Measurements from ENCODE around the gene USP6NL.
A peak's percentile ranks its signal among the peaks of the same experiment; 100 is the strongest.

Gene USP6NL

GRCh38 chr10:11588873-11589574, 22.4 kb downstream of the USP6NL start:
- peak; percentile 37 for FAIRE-seq

DNA sequence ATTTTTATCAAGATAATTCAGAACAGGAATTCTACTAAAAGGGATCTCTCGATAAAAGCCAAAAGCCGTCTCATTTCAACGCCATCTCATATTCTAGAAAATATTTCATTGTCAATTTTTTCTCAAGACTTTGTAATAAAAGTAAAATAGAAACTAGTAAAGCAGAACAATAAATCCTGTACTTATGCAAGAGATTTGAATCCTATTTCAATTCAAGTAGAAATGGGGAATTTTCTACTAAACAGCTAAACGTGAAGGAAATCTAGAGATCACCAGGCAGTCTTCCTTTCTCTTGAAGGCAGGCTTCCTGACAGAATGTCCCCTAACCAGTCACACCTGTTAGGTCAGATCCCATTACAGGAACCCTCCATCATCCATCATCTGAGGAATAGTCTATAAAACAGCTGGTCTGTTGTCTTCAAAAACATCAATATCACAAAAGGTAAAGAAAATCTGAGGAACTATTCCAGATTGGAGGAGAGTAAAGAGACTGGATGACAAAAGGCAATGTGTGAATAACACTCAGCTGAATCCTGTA, 23.7 kb downstream of the USP6NL start:
- FAIRE-seq = no peak

DNA sequence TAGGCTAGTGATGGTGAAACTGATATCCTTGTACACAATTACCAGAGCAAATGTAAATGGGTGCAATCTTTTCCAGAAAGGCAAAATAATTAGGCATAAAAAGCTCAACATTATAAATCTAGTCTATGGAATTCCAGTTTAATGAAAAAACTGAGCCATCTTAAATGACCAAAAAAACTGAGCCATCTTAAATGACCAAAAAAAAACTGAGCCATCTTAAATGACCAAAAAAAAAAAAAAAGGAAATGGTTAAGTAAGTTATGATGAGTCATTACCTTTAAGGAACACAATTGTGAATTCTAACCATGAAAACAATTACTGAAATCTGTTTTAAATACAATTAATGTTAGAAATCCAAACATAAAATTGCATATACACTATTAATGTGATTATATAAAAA, 25.3 kb downstream of the USP6NL start:
- peak; percentile 28 for FAIRE-seq

GRCh38 chr10:11581213-11581612, 30.2 kb downstream of the USP6NL start:
- FAIRE-seq = no peak

DNA sequence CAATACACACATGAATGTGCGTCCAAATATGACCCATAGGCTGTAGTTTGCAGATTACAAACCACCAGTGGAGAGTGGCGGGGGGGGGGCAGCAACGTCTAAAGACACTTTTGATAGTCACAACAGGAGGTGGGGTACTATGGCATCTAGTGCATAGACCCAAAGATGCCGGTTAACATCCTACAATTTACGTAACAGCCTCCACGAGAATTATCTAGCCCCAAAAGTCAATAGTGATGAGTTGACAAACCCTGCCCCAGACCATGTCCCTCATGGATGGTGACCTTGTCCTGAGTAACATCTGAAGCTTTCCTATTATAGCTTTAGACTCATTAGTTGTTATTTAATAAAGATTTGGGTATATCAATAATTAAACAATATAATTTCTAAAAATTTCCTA, 31.6 kb downstream of the USP6NL start:
- no peak for FAIRE-seq

DNA sequence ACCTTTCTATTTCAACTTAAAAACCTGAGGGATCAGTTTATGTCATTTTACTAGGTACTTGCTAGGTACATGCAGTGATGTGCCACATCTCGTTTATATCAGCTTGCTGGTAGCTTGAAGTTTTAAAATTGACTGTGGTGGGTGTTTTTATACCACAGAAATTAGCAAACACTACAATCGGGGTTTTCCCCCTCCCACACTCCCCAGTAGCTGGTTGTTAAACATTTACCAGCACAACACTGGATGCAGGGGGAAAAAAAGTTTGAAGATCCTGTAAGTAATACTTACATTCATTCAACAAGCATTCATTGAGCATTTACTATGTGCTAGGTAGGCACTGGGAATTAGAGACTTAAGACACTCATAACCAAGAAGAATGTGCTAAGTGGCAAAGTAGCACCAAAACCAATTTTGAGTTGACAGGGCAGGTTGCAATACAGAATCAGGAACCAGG, 32.6 kb downstream of the USP6NL start:
- FAIRE-seq = no peak

DNA sequence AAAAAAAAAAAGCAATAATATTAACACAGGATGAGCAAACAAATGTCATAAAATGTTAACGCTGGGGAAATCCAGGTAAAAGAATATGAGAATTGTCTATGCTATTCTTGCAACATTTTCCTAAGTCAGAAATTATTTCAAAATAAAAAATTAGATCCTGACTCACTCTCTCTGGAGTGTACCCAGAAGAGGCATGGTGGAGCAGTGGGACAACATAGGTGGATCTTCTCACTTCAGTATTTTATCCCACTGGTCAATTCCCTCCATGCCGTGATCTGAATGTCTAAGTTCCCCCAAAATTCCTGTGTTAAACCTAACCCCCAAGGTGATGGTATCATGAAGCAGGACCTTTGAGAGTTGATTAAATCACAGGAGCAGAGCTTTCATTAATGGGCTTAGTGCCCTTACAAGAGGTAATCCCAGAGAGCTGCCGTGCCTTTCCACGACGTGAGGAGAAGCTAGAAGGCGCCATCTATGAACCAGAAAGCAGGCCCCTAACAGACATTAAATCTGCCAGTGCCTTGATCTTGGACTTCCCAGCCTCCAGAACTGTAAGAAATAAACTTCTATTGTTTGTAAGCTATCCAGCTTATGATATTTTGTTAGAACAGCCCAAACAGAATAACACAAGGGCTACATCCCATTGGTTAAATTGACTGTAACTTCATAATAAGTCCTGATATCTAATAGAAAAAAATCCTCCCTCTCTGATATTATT, 35.2 kb downstream of the USP6NL start:
- no peak for FAIRE-seq

DNA sequence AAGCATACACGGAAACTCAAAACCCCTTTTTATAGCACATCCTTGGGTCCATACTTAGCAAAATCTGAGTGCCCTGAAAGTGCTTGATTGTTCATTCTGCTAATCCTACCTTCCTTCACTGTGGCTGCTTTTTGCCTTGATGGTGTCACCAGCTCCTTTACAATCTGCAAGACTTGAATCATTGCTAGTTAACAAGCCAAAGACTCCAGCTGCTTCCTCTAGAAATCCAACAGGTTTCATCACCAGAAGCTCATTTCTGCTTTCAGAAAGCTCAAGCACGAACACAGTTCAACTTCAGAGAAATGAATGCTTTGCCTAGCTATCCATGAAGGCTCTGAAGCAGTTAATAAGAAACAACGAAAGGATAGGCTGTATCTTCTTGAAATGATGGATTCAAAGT, 38.0 kb downstream of the USP6NL start:
- FAIRE-seq = no peak

DNA sequence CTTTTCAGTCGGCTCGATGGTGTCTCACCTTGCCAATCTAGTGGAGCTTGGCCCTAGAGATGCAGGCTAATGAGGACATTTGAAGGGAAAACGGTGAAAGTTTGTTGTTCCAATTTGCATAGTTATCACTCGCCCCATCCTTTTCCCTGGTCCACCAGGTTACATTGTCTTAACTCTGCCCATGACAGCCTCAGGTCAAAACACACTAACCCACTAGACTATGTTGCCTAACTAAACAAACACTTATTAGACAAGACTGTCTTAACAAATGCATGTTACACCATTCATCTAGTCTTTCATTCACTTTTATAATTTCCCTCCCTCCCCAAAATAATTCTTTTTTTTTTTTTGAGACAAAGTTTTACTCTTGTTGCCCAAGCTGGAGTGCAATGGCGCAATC, 40.7 kb downstream of the USP6NL start:
- FAIRE-seq = no peak

DNA sequence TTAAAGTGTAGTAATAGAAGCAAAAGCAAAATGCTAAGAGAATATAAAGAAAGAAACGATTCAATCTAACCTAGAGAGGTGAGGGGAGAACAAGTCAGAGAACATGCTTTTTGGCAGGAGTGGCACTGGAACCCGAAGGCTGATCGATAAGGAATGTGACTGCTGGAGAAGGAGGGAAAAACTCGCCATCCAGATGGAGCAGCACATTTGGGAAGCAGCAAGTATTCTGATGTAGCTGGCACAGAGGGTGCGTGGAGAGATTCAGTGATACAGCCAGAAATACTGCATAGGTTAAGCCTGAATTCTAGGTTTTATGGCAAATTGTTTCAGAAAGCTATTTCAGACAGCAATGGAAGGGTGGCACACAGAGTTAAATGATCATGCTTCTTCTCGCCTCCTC, 42.0 kb downstream of the USP6NL start:
- no peak for FAIRE-seq

DNA sequence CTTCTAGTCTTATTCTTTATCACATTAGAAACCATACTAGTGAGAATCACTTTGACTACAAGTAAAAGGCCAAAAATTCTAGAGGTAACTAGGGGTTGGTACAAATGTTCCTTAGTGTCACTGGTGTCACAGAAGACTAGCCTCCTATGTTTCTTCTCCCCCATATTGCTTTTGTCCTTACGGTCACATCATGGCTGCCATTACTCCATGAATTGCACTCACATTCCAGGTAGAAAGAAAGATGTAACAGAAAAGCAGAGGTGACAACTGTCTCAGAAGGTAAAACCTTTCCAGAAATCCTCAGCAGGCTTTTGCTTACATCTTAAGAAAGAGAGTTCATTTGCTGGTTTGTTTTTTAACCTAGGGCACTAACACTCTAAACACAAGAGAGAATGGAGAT, 42.9 kb downstream of the USP6NL start:
- no peak for FAIRE-seq

GRCh38 chr10:11564741-11565140, 46.7 kb downstream of the USP6NL start:
- no peak for FAIRE-seq

- no peak for FAIRE-seq
These were observed 47.5 kb downstream of the USP6NL start for GRCh38 chr10:11563936-11564335.

GRCh38 chr10:11562888-11563287, 48.6 kb downstream of the USP6NL start:
- peak; percentile 27 for FAIRE-seq

DNA sequence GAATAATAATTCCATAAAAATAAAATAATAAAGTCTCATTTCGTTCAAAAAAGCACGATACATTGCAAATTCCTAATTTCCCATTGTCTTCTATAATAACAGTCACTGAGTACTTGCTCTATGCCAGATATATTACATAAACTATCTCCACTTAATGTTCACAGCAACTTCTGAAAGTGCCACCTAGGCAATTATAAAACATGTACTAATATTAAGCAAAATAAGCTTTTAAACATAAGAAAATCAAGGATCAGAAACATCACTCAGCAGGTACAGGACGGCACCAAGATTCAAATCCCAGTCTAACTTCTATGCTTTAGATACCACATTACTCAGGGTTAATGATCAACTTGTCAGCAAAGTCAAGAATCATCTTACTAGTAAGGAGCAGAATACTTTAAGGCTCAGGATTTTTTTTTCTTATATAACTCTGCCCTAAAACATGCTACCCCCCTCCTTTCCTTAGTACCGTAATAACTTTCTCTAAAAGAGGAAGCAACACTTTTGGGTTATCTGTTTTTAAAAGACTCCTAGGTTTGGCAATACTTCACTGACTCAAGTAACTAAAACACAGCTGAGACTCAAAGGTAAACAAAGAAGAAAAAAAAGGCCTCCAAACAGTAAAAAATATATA, 51.3 kb downstream of the USP6NL start:
- FAIRE-seq = no peak

DNA sequence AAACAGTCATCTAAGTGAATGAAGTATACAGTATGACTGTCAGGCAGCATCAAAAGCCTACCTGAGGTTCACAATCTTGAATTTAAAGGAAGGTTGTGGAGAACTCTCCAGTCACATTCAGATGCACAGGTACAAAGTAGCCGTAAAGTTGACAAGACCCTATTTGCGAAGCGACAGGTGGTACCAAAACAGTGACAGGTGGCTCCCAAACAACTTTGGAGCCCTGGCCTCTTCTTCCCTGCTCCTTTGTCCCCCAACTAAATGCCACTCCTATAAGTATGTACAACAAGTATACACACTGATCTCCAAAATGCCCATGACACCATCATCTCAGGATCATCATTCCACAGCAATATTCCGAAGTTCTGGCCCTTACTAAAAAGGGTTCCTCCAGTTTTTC, 53.5 kb downstream of the USP6NL start:
- FAIRE-seq = no peak

GRCh38 chr10:11557513-11557912, 53.9 kb downstream of the USP6NL start:
- FAIRE-seq = no peak

- FAIRE-seq = no peak
These were observed 55.9 kb downstream of the USP6NL start for GRCh38 chr10:11555556-11555955.

- FAIRE-seq = no peak
These were observed 57.6 kb downstream of the USP6NL start for GRCh38 chr10:11553773-11554381.

DNA sequence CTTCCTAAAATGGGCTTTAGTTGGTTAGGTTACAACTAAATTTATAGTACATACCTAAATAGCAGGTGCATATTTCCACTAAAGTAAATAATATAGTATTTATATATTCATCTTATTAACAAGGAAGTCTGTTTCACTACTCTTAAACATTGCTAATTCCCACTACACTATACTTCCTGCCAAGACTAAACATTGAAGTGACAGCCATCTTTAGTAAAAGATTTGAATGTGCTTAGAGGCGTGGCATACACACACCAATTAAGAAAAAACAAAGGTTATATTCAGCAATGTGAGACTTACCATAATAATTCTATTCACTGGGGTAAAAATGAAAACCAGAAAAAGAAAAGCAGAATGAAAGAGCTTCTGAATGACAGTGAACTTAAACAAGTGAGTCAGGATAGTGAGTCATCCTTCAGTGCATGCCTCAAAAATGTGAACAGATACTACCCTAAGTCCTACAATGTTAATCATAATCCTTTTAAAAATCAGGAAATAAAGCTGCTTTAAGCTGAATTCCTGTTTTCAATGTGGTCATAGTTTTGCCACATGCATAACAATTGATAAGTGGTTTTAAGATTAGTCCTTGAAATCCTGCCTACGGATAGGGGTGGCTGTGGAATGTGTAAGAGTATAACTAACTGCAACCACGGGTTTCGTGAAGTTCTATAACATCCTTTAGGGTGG, 59.4 kb downstream of the USP6NL start:
- no peak for FAIRE-seq

- FAIRE-seq = no peak
These were observed 60.3 kb downstream of the USP6NL start for GRCh38 chr10:11551104-11551503.

DNA sequence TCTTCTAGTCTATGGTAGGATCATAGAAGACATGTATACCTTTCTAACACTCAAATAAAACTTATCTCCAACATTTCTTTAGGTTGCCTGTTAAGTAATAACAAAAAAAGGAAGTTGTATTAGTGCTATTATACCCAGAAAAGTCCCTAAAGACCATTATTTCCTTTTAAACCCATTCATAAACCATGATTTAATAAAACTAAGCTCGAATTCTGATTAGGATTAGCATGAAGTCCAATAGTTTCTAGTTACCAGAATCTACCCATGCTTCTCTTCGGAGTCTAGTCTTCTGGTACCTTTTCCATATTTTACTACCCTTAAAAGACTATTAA, 62.7 kb downstream of the USP6NL start:
- FAIRE-seq = no peak
